D721Med (cell line): ENCODE data around the gene SMTN.

Experiments used
- DNase-seq: peaks from one replicate; pipeline ENCODE4 v3.0.0; 2011; ENCODE audit warnings: low spot score; ENCODE audit not compliant: insufficient read length
- FAIRE-seq: peaks from 2 replicates; lab custom pipeline; 2011; peaks lifted over from hg19 to GRCh38; lab: Jason Lieb, UNC
- TF ChIP-seq, protein P1 (sequence below): IDR thresholded peaks from 2 replicates; pipeline ENCODE4 v1.5.1; 2012; ENCODE audit warnings: mild to moderate bottlenecking, control low read depth; ENCODE audit not compliant: insufficient read depth; ENCODE audit errors: missing control alignments

Gene SMTN

DNA sequence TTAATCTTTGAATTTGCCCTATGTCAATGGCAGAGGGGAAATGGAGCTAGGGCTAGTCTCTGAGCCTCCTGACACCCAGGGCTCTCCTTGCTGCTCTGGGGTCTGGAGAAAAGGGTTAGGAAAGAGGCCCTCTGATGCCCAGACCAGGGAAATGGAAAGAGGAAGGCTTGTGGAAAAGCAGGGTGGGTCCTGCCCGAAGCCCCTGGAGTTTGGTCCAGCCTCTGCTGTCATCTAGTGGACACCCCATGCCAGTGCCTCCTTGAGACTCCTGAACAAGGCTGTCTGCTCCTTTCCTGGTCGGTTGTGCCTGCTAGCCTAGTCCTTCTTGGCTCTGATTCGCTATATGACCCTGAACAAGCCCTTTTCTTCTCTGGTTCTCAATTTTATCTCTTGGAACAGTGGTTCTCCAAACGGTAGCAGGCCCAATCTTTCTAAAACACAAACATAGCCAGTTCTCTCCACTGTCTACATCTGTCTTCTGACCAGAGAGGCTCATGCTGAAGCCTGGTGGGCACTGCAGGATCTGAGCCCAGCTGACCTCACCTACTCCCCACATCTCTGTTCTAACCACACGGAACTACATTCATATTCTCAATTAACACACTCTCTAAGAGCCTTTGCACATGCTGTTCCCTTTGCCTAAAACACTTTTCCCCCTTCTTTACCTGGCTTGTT lies 68.0 kb downstream of the SMTN start:
- FAIRE-seq, result no peak
- TF ChIP-seq, protein P1, sequence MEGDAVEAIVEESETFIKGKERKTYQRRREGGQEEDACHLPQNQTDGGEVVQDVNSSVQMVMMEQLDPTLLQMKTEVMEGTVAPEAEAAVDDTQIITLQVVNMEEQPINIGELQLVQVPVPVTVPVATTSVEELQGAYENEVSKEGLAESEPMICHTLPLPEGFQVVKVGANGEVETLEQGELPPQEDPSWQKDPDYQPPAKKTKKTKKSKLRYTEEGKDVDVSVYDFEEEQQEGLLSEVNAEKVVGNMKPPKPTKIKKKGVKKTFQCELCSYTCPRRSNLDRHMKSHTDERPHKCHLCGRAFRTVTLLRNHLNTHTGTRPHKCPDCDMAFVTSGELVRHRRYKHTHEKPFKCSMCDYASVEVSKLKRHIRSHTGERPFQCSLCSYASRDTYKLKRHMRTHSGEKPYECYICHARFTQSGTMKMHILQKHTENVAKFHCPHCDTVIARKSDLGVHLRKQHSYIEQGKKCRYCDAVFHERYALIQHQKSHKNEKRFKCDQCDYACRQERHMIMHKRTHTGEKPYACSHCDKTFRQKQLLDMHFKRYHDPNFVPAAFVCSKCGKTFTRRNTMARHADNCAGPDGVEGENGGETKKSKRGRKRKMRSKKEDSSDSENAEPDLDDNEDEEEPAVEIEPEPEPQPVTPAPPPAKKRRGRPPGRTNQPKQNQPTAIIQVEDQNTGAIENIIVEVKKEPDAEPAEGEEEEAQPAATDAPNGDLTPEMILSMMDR, result peak; percentile 90
- DNase-seq, result peak; percentile 34

DNA sequence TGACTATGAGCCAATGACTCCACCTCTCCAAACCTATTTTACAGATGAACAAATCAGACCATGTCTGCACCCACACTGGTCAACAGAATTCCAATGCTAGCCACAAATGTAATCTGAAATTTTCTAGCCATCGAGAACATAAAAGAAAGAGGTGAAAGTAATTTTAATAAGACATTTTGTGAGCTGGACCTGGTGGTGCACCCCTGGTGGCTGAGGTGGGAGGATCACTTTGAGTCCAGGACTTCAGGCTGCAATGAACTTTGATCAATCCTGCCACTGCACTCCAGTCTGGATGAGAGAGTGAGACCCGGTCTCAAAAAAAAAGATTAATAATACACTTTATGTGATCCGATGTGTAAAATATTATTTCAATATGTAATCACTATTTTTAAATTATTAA lies 69.5 kb downstream of the SMTN start:
- DNase-seq, result no peak
- TF ChIP-seq, protein P1, result no peak
- FAIRE-seq, result no peak

GRCh38 chr22:31151872-31152271 lies 70.8 kb downstream of the SMTN start:
- FAIRE-seq (no peak), DNase-seq (no peak)
- TF ChIP-seq, protein P1, result no peak

DNA sequence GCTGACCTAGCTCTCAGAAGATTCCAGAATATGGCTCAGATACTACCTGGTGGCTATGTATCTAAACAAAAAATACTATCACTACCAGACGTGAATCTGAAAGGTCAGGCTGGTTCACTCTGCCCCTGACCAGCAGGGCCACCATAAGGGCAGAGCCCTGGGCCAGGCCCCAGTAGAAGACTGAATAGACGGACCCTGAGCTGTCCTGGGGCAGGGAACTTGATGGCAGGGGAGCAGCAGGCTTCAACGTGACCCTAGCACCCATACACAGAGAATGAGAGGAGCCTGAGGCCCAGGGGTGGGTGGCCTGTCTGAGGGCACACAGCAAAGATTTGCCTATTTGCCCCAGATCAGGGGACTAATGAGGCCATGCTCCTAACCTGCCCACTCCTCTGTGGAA lies 72.2 kb downstream of the SMTN start:
- TF ChIP-seq, protein P1, result no peak
- DNase-seq (no peak), FAIRE-seq (no peak)
